HCT116 (cell line): ENCODE measurements around the gene PAPPA2. TPM values are rescaled to one million over a fixed set of nuclear protein-coding genes. Genes with fewer than 3 reads are reported as not detected.
"Not testable (repeated sequence)": the region's sequence is repeated elsewhere in the genome, so short reads cannot be mapped to it uniquely, and the experiment has no call there.

ENCODE experiments used
- ATAC-seq: fragments of 200-7000 bp; cut with Tn5 transposase; 2 replicates; pipeline ENCODE4 v1.9.1; 2020; ENCODE audit warnings: mild to moderate bottlenecking, moderate library complexity
- BruUV-seq: library from RNA; stranded (reverse); fragments of 400-500 nt; replicated peaks from 2 replicates; lab custom pipeline; 2021; lab: Mats Ljungman, UMichigan
- CTCF ChIA-PET: fragments of 300-600 bp; sonication (Branson Sonifier 250); formaldehyde crosslinking; loops from one replicate; lab custom pipeline; 2021; ENCODE audit warnings: antibody characterized with exemption; lab: Charles Lee
- POLR2A ChIA-PET: fragments of 300-600, 350-600 bp; sonication (Branson Sonifier 250); formaldehyde crosslinking; loops from one replicate; lab custom pipeline; 2021; ENCODE audit warnings: antibody characterized with exemption; lab: Charles Lee
- RAD21 ChIA-PET, 2 experiments: fragments of 300-600 bp; sonication (Branson Sonifier 250); formaldehyde crosslinking; loops; one replicate each; lab custom pipeline; 2023; ENCODE audit warnings: low total read pairs in 2 of 2; ENCODE audit not compliant: uncharacterized antibody in 2 of 2, unreplicated experiment in 2 of 2, low non-redundant PET in 1 of 2; lab: Charles Lee
- DNase-seq: peaks from one replicate; pipeline ENCODE4 v3.0.0-alpha.2; 2010; ENCODE audit warnings: low read depth, low spot score
- H2AFZ ChIP-seq: fragments of 200-600 bp; shearing (Covaris generic), sonication (generic); 2 replicates; pipeline ENCODE4 v1.6.1; 2017; ENCODE audit warnings: low read depth, mixed run types, mixed read lengths, antibody characterized with exemption, low read length; ENCODE audit not compliant: poor library complexity, severe bottlenecking
- H3K27ac ChIP-seq: 2 replicates; pipeline ENCODE4 v1.5.1; 2012; ENCODE audit warnings: low read depth, low read length
- H3K27me3 ChIP-seq: fragments of 200-600 bp; sonication (generic); 2 replicates; pipeline ENCODE4 v1.6.1; 2016; ENCODE audit warnings: mixed run types, low read length, mixed read lengths; ENCODE audit not compliant: insufficient read depth
- H3K36me3 ChIP-seq, 2 experiments: fragments of 200-500 bp in 1 of 2; fragments of 200-600 bp in 1 of 2; sonication (Bioruptor generic) in 1 of 2; sonication (generic) in 1 of 2; 2 replicates each; pipeline versions ENCODE4 v1.5.1 to v1.6.1; 2014 to 2016; ENCODE audit warnings: low read length in 2 of 2, inconsistent platforms in 1 of 2, mixed read lengths in 1 of 2, mixed run types in 1 of 2; ENCODE audit not compliant: insufficient read depth in 2 of 2, control insufficient read depth in 1 of 2
- H3K4me1 ChIP-seq, 2 experiments: fragments of 200-600 bp in 1 of 2; sonication (generic) in 1 of 2; 2 replicates each; pipeline versions ENCODE4 v1.5.1 to v1.6.1; 2012 to 2017; ENCODE audit warnings: low read length in 2 of 2, inconsistent platforms in 1 of 2, mild to moderate bottlenecking in 1 of 2, mixed read lengths in 1 of 2, mixed run types in 1 of 2, moderate library complexity in 1 of 2; ENCODE audit not compliant: insufficient read depth in 2 of 2, control insufficient read depth in 1 of 2
- H3K4me2 ChIP-seq: fragments of 200-600 bp; sonication (generic); 2 replicates; pipeline ENCODE4 v1.6.1; 2017; ENCODE audit warnings: mixed run types, low read length, mixed read lengths
- H3K4me3 ChIP-seq, 2 experiments: fragments of 200-600 bp in 1 of 2; sonication (generic) in 1 of 2; replicated peaks in 1 of 2; 2 replicates each; pipeline ENCODE4 v1.5.1; 2011 to 2016; ENCODE audit warnings: low read length in 2 of 2, control low read depth in 1 of 2, low read depth in 1 of 2, mild to moderate bottlenecking in 1 of 2, mixed read lengths in 1 of 2, mixed run types in 1 of 2
- H3K79me2 ChIP-seq: fragments of 200-600 bp; sonication (generic); 2 replicates; pipeline ENCODE4 v1.6.1; 2017; ENCODE audit warnings: mild to moderate bottlenecking, mixed run types, low read length, moderate library complexity, mixed read lengths; ENCODE audit not compliant: insufficient read depth
- H3K9ac ChIP-seq: fragments of 200-600 bp; sonication (generic); 2 replicates; pipeline ENCODE4 v1.6.1; 2016; ENCODE audit warnings: low read length, mixed read lengths
- H3K9me2 ChIP-seq: fragments of 200-600 bp; sonication (generic), shearing (Covaris generic); 2 replicates; pipeline ENCODE4 v1.6.1; 2017; ENCODE audit warnings: mixed run types, mild to moderate bottlenecking, moderate library complexity; ENCODE audit not compliant: insufficient read depth
- H3K9me3 ChIP-seq, 2 experiments: fragments of 200-500 bp in 1 of 2; fragments of 200-600 bp in 1 of 2; sonication (Bioruptor generic) in 1 of 2; sonication (generic) in 1 of 2; 2 replicates each; pipeline ENCODE4 v1.6.1; 2014 to 2017; ENCODE audit warnings: low read length in 2 of 2, mixed read lengths in 2 of 2, inconsistent platforms in 1 of 2, low read depth in 1 of 2, mild to moderate bottlenecking in 1 of 2, mixed run types in 1 of 2, moderate library complexity in 1 of 2; ENCODE audit not compliant: control insufficient read depth in 1 of 2, insufficient read depth in 1 of 2
- H4K20me1 ChIP-seq: fragments of 200-600 bp; sonication (generic), shearing (Covaris generic); 2 replicates; pipeline ENCODE4 v1.6.1; 2017; ENCODE audit warnings: mixed run types, mild to moderate bottlenecking, moderate library complexity; ENCODE audit not compliant: insufficient read depth
- ATF3 ChIP-seq: IDR thresholded peaks from 2 replicates; pipeline ENCODE4 v1.6.1; 2012
- CBX3 ChIP-seq: IDR thresholded peaks from 2 replicates; pipeline ENCODE4 v1.6.1; 2012; ENCODE audit warnings: low read depth
- CEBPB ChIP-seq: IDR thresholded peaks from 2 replicates; pipeline ENCODE4 v1.6.1; 2012; ENCODE audit warnings: low read depth
- CTCF ChIP-seq, 3 experiments: fragments of 200-600 bp in 1 of 3; sonication (generic) in 1 of 3; IDR thresholded peaks in 2 of 3; conservative IDR thresholded peaks in 1 of 3; 2 replicates each; pipeline ENCODE4 v1.5.1; 2012 to 2017; ENCODE audit warnings: low read depth in 2 of 3, low read length in 2 of 3, antibody characterized with exemption in 1 of 3, borderline replicate concordance in 1 of 3, control low read depth in 1 of 3, mild to moderate bottlenecking in 1 of 3, mixed read lengths in 1 of 3, mixed run types in 1 of 3, moderate library complexity in 1 of 3; ENCODE audit not compliant: insufficient read depth in 1 of 3
- EGR1 ChIP-seq: IDR thresholded peaks from 2 replicates; pipeline ENCODE4 v1.6.1; 2012; ENCODE audit warnings: low read depth
- ELF1 ChIP-seq: IDR thresholded peaks from 2 replicates; pipeline ENCODE4 v1.6.1; 2012; ENCODE audit warnings: low read depth, borderline replicate concordance
- FOSL1 ChIP-seq: IDR thresholded peaks from 2 replicates; pipeline ENCODE4 v1.6.1; 2012; ENCODE audit warnings: low read depth
- MAX ChIP-seq: IDR thresholded peaks from 2 replicates; pipeline ENCODE4 v1.6.1; 2012
- POLR2A ChIP-seq: IDR thresholded peaks from 2 replicates; pipeline ENCODE4 v1.7.0; 2011; ENCODE audit warnings: borderline replicate concordance; ENCODE audit not compliant: insufficient read depth, insufficient read length; ENCODE audit errors: extremely low read depth
- RAD21 ChIP-seq: IDR thresholded peaks from 2 replicates; pipeline ENCODE4 v1.6.1; 2012; ENCODE audit warnings: low read depth, mild to moderate bottlenecking
- REST ChIP-seq: IDR thresholded peaks from 2 replicates; pipeline ENCODE4 v1.6.1; 2012; ENCODE audit warnings: low read depth
- SIN3A ChIP-seq: IDR thresholded peaks from 2 replicates; pipeline ENCODE4 v1.6.1; 2012; ENCODE audit warnings: low read depth
- SP1 ChIP-seq: IDR thresholded peaks from 2 replicates; pipeline ENCODE4 v1.6.1; 2012; ENCODE audit warnings: low read depth
- SRF ChIP-seq: IDR thresholded peaks from 2 replicates; pipeline ENCODE4 v1.6.1; 2012; ENCODE audit warnings: low read depth
- TCF7L2 ChIP-seq: IDR thresholded peaks from 2 replicates; pipeline ENCODE4 v1.7.0; 2011; ENCODE audit warnings: borderline replicate concordance, inconsistent platforms; ENCODE audit not compliant: insufficient read depth, insufficient read length; ENCODE audit errors: extremely low read depth
- YY1 ChIP-seq: IDR thresholded peaks from 2 replicates; pipeline ENCODE4 v1.6.1; 2011; ENCODE audit warnings: low read length, low read depth, moderate library complexity, mild to moderate bottlenecking; ENCODE audit not compliant: insufficient replicate concordance; ENCODE audit errors: extremely low read depth
- ZNF274 ChIP-seq: fragments of 200-500 bp; sonication (Bioruptor generic); IDR thresholded peaks from 2 replicates; pipeline ENCODE4 v1.6.1; 2014; ENCODE audit warnings: mild to moderate bottlenecking, low read depth, low read length, inconsistent platforms
- intact Hi-C: fragments of 100-400 bp; cut with micrococcal nuclease; formaldehyde crosslinking; loops from 2 replicates; pipeline ENCODE4 v1.10.0; 2022
- total RNA-seq: library from RNA; stranded (reverse); gene quantifications from one replicate; pipeline ENCODE4 v1.2.1, GENCODE V29; 2021; ENCODE audit not compliant: unreplicated experiment

Gene PAPPA2
- total RNA-seq, 1 experiment from 2014 or later: not detected

GRCh38 chr1:176419608-176420007 lies 43.4 kb upstream of the PAPPA2 start:
- H3K9me2 ChIP-seq, POLR2A ChIA-PET, DNase-seq, H3K4me1 ChIP-seq, H3K4me3 ChIP-seq, H3K4me2 ChIP-seq, intact Hi-C loops, RAD21 ChIA-PET, H3K36me3 ChIP-seq, H3K9ac ChIP-seq, H3K9me3 ChIP-seq, H3K27me3 ChIP-seq, ATAC-seq, H3K79me2 ChIP-seq, H3K27ac ChIP-seq, H4K20me1 ChIP-seq, H2AFZ ChIP-seq, BruUV-seq, CTCF ChIA-PET: not testable (repeated sequence)

GRCh38 chr1:176434234-176434633 lies 28.7 kb upstream of the PAPPA2 start:
- no peak overlapping the region for H3K4me3 ChIP-seq
- intact Hi-C loops: no loop called here
- H3K79me2 ChIP-seq: no peaks in the 10 kb centered on the region
- no peaks in the 10 kb centered on the region for H3K4me1 ChIP-seq
- no peak overlapping the region for H3K27ac ChIP-seq
- H3K9ac ChIP-seq: no peak overlapping the region
- ATAC-seq: no peak
- RAD21 ChIA-PET: no interaction called here
- H3K9me2 ChIP-seq: no peaks in the 10 kb centered on the region
- no TSS peak for BruUV-seq
- CTCF ChIA-PET: no interaction called here
- POLR2A ChIA-PET: no interaction called here
- H3K9me3 ChIP-seq: no peaks in the 10 kb centered on the region
- 0 out of 2 replicates have a peak, but pooled peaks cover 10% of the 10 kb centered on the region for H3K27me3 ChIP-seq
- no peak for DNase-seq
- no peaks in the 10 kb centered on the region for H3K36me3 ChIP-seq
- no peak overlapping the region for H2AFZ ChIP-seq
- H4K20me1 ChIP-seq: no peaks in the 10 kb centered on the region
- no peak overlapping the region for H3K4me2 ChIP-seq
- TF ChIP-seq RAD21: no peak
- no peak for TF ChIP-seq REST
- no peak for TF ChIP-seq FOSL1
- no peak for TF ChIP-seq SP1
- TF ChIP-seq TCF7L2: no peak
- TF ChIP-seq ELF1: no peak
- no peak for TF ChIP-seq EGR1
- TF ChIP-seq CEBPB: no peak
- no peak for TF ChIP-seq MAX
- TF ChIP-seq ATF3: no peak
- no peak for TF ChIP-seq POLR2A
- no peak for TF ChIP-seq CTCF (IDR thresholded peaks at IDR 0.05 in 2 of 3, conservative IDR thresholded peaks at IDR 0.05 in 1 of 3; ENCODE audit: borderline replicate concordance in 1 of 3, insufficient read depth in 1 of 3, low read depth in 2 of 3, low read length in 2 of 3)
- no peak for TF ChIP-seq ZNF274
- TF ChIP-seq SRF: no peak
- TF ChIP-seq YY1: no peak
- TF ChIP-seq SIN3A: no peak
- no peak for TF ChIP-seq CBX3
